PFSK-1 (cell line): ENCODE data around the gene SREBF1.

Experiments
- FOXP2 ChIP-seq: optimal IDR thresholded peaks from 2 replicates; pipeline ENCODE3; 2011; ENCODE audit warnings: borderline replicate concordance, control low read depth, inconsistent platforms; ENCODE audit not compliant: insufficient read depth; ENCODE audit errors: extremely low read length, extremely low read depth
- POLR2AphosphoS5 ChIP-seq: IDR thresholded peaks from 2 replicates; pipeline ENCODE4 v1.6.1; 2012; ENCODE audit warnings: low read depth, mild to moderate bottlenecking, control low read depth, low read length, moderate library complexity
- REST ChIP-seq, 2 experiments: IDR thresholded peaks; 2 replicates each; pipeline versions ENCODE4 v1.6.1 to v1.8.0; 2011 to 2012; ENCODE audit warnings: low read depth in 2 of 2, low read length in 2 of 2, control low read depth in 1 of 2, inconsistent platforms in 1 of 2, mild to moderate bottlenecking in 1 of 2, moderate library complexity in 1 of 2; ENCODE audit not compliant: insufficient read depth in 1 of 2
- TAF1 ChIP-seq: IDR thresholded peaks from 2 replicates; pipeline ENCODE4 v1.6.1; 2012; ENCODE audit warnings: low read length, control low read depth, borderline replicate concordance; ENCODE audit not compliant: insufficient read depth

DNA sequence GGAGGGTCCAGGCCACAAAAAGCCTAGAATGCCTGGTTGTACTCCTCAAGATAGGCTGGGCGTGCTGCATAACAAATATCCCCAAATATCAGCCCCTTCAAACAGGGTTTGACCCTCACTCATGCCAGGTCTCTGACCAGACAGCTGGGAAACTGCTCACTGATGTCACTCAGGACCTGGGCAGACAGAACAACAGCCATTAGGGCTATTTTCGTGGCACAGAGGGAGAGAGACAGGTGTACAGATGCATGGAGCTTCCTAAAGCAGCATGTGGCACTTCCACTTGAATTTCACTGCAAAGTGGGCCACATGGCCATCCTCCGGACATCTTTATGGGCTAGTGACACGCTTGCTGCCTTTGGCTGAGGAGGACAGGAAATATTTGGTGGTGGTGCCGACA is 73.1 kb downstream of the SREBF1 start:
- TF ChIP-seq REST (IDR thresholded peaks at IDR 0.05; ENCODE audit: insufficient read depth in 1 of 2, low read depth in 2 of 2, low read length in 2 of 2) = no peak
- TF ChIP-seq FOXP2 = no peak
- no peak for TF ChIP-seq POLR2AphosphoS5
- TF ChIP-seq TAF1 = no peak
